Thoracic aorta (tissue), 2 donors: ENCODE data around the gene AHNAK. TPM values are rescaled to one million over a fixed set of nuclear protein-coding genes. Genes with fewer than 3 reads are reported as not detected.

Source experiments
- ATAC-seq: fragments of 150-250 bp; one replicate; pipeline ENCODE4 v1.8.0; 2017; ENCODE audit warnings: low read depth; ENCODE audit not compliant: insufficient number of reproducible peaks, low FRiP score
- DNase-seq: peaks from one replicate; pipeline ENCODE4 v3.0.0-alpha.2; 2020; ENCODE audit warnings: low spot score
- H3K27ac ChIP-seq, 2 donors: fragments of 200-600 bp; sonication (generic); 1 replicate in 1 of 2; 2 replicates in 1 of 2; pipeline ENCODE4 v1.5.1; 2016; ENCODE audit warnings: mild to moderate bottlenecking in 2 of 2, moderate library complexity in 2 of 2
- H3K27me3 ChIP-seq: fragments of 200-600 bp; sonication (generic); replicated peaks from 2 replicates; pipeline ENCODE4 v1.6.0; 2016; ENCODE audit warnings: mild to moderate bottlenecking; ENCODE audit not compliant: insufficient read depth
- H3K36me3 ChIP-seq: fragments of 200-600 bp; sonication (generic); one replicate; pipeline ENCODE4 v1.5.1; 2016
- H3K4me1 ChIP-seq, 2 donors: fragments of 200-600 bp; sonication (generic); 1 replicate in 1 of 2; 2 replicates in 1 of 2; pipeline versions ENCODE4 v1.5.1 to v1.6.0; 2016; ENCODE audit warnings: low read depth in 2 of 2, mild to moderate bottlenecking in 1 of 2; ENCODE audit not compliant: control insufficient read depth in 1 of 2
- H3K4me3 ChIP-seq: fragments of 200-600 bp; sonication (generic); 2 replicates; pipeline ENCODE4 v1.5.1; 2016; ENCODE audit warnings: mild to moderate bottlenecking
- H3K9me3 ChIP-seq: fragments of 200-600 bp; sonication (generic); 2 replicates; pipeline ENCODE4 v1.5.1; 2016
- total RNA-seq, 2 donors: library from RNA; depleted of rRNA; stranded (reverse); fragments of >200 nt; gene quantifications; one replicate each; pipeline versions ENCODE4 v1.1.0 to v1.2.3, GENCODE V29; 2016
- TF ChIP-seq, protein P1 (sequence below): fragments of 200-600 bp; sonication (generic); IDR thresholded peaks from one replicate; pipeline ENCODE4 v1.5.1; 2019; ENCODE audit warnings: antibody characterized with exemption

The AHNAK gene
- total RNA-seq, 2 donors from 2014 or later = 1,009 to 1,046 TPM

- DNase-seq = no peak
- Histone ChIP-seq H3K27ac (no peak overlapping the region), H3K4me3 (no peak overlapping the region), H3K36me3 (no peaks in the 10 kb centered on the region), H3K4me1 (peaks cover 0 to 8% of the 10 kb centered on the region in 2 donors), H3K9me3 (no peaks in the 10 kb centered on the region), H3K27me3 (no peaks in the 10 kb centered on the region)
- ATAC-seq = no peak
- TF ChIP-seq, protein P1, sequence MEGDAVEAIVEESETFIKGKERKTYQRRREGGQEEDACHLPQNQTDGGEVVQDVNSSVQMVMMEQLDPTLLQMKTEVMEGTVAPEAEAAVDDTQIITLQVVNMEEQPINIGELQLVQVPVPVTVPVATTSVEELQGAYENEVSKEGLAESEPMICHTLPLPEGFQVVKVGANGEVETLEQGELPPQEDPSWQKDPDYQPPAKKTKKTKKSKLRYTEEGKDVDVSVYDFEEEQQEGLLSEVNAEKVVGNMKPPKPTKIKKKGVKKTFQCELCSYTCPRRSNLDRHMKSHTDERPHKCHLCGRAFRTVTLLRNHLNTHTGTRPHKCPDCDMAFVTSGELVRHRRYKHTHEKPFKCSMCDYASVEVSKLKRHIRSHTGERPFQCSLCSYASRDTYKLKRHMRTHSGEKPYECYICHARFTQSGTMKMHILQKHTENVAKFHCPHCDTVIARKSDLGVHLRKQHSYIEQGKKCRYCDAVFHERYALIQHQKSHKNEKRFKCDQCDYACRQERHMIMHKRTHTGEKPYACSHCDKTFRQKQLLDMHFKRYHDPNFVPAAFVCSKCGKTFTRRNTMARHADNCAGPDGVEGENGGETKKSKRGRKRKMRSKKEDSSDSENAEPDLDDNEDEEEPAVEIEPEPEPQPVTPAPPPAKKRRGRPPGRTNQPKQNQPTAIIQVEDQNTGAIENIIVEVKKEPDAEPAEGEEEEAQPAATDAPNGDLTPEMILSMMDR = no peak
These were observed 89.1 kb downstream of the AHNAK start for GRCh38 chr11:62457478-62457877.

DNA sequence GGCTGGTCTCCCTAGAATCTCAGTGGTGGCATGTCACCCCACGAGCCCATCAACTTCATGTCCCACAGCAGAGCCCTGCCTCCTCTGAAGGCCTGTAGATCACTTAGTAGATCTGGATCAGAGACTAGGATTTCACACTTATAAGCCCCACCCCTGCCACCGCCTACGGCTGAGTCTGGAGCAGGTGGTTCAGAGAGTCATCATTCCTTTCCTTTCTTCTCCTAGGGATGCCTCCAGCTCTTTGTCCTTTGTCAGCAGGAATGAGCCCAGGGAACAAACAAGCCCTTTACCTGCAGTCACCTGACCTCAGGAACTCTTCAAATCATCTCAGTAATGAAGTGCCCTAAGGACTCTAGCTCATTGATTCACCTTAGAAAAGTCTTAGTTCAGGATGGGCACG is 90.0 kb downstream of the AHNAK start:
- DNase-seq = no peak
- H3K4me1 ChIP-seq = peaks cover 0 to 3% of the 10 kb centered on the region in 2 donors
- H3K27me3 ChIP-seq = no peaks in the 10 kb centered on the region
- no peaks in the 10 kb centered on the region for H3K9me3 ChIP-seq
- no peak for ATAC-seq
- TF ChIP-seq, protein P1 = no peak
- H3K4me3 ChIP-seq = no peak overlapping the region
- no peak overlapping the region for H3K27ac ChIP-seq
- H3K36me3 ChIP-seq = no peaks in the 10 kb centered on the region

DNA sequence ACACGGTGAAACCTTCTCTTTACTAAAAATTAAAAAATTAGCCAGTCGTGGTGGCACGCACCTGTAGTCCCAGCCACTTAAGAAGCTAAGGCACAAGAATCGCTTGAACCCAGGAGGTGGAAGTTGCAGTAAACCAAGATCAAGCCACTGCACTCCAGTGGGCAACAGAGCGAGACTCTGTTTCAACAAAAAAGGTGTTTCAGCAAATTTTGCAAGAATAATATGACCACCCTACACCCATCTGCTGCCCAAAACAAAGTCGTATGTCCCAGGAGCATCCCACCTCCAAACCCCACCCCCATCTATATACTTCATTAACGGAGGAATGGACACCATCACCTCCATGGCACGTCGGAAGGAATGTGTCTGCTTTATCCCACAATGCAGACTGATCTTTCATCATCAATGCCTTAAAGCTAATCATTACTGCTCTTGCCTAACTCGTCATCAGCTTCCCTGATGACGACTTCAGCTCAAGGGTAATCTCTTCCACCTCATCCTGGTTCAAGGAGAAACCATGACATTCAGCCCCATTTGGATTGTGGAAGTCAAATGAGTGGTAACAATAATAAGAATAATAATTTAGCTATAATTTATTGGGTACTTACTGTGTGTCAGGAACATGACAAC is 93.7 kb downstream of the AHNAK start:
- Histone ChIP-seq H3K27me3 (no peaks in the 10 kb centered on the region), H3K4me1 (no peaks in the 10 kb centered on the region), H3K27ac (no peak overlapping the region), H3K4me3 (no peak overlapping the region), H3K9me3 (no peaks in the 10 kb centered on the region), H3K36me3 (no peaks in the 10 kb centered on the region)
- DNase-seq = no peak
- TF ChIP-seq, protein P1 = no peak
- ATAC-seq = no peak

GRCh38 chr11:62452261-62452660 is 94.3 kb downstream of the AHNAK start:
- ATAC-seq (no peak), DNase-seq (no peak)
- H3K9me3 ChIP-seq = no peaks in the 10 kb centered on the region
- H3K4me1 ChIP-seq = no peaks in the 10 kb centered on the region
- no peak overlapping the region for H3K4me3 ChIP-seq
- no peaks in the 10 kb centered on the region for H3K36me3 ChIP-seq
- TF ChIP-seq, protein P1 = no peak
- no peaks in the 10 kb centered on the region for H3K27me3 ChIP-seq
- no peak overlapping the region for H3K27ac ChIP-seq

GRCh38 chr11:62451241-62451621 is 95.4 kb downstream of the AHNAK start:
- no peak overlapping the region for H3K4me3 ChIP-seq
- DNase-seq (no peak), ATAC-seq (no peak)
- TF ChIP-seq, protein P1 = no peak
- H3K4me1 ChIP-seq = peaks cover 0 to 2% of the 10 kb centered on the region in 2 donors
- H3K9me3 ChIP-seq = no peaks in the 10 kb centered on the region
- no peaks in the 10 kb centered on the region for H3K27me3 ChIP-seq
- H3K27ac ChIP-seq = no peak overlapping the region
- no peaks in the 10 kb centered on the region for H3K36me3 ChIP-seq
